ENCODE results near the gene C1QL2.

The C1QL2 gene

DNA sequence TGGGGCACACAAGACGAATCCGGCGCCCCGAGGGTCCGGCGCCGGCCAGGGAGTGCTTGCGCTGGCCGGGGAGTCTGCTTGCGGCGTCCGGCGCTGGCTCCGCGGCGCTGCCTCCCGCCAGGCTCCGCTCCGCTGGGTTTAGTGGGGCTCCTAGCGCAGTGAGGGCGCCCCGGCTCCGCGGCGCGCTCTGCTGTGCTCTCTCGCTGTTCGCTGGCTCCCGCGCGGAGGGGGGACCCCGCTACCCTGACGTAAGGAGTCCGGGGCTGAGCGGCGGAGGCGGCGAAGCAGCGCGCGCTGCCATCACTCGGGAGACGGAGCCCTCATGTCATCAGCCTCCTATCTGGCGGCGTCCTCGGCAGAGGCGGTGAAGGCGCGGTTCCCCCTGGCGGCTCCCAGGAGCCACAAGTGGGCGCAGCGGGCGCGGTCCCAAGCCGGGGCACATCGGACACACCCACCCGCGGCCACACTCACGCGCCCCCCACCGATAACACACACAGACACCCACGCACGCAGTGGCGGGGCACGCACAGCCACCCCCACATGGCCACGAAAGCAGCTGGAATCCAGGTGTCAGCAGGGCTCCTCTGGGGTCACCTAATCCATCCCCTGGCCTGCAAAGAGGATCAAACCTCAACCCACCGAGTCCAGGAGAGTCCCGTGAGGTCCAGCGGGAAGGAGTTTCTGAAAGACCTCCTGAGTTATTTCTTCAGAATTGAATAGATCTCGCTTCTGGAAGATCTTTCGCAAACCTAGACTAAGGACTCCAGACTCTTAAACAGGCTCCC, at the start of gene C1QL2:
Gene C1QL2, minus strand, starts transcription at position 189 of the 785 bp plus-strand sequence. CDS start 482 bp downstream, outside the sequence.
- DNase-seq, result no peak

DNA sequence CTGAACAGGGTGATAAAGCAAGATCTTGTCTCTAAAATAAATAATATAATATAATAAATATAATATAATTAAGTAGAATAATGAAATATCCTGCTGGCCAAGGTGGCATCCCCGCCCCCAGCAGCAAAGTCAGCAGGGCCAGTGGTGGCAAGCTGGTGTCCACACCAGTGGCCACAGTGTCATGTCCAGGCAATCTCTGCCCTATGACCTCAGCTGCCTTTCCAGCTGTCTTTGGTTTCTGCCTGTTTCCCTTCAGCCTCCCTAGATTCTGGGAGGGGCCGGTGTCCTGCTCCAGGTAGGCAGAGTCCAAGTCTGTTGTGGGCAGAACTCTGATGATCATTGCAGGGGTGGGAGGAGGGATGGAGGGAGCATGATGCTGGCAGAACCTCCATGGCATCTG, 48.9 kb upstream of the C1QL2 start:
- no peak for DNase-seq

DNA sequence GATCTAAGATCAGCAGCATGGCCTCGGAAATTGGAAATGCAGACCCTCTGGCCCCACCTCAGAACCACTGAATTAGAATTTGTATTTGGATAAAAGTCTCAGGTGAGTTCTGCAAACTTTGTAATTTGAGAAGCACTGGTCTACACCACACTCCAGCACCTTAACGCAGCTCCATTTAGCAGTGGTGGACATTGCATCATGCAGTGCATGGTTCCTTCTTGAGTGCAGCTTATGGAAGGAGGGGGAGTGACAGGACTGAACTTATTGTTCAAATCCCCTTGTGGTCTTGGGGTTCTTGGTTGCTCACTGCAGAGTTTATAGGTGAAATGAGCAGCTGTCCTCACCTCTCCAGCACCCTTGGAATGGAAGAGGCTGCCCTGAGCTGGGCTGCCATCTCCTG, 47.6 kb upstream of the C1QL2 start:
- no peak for DNase-seq

DNA sequence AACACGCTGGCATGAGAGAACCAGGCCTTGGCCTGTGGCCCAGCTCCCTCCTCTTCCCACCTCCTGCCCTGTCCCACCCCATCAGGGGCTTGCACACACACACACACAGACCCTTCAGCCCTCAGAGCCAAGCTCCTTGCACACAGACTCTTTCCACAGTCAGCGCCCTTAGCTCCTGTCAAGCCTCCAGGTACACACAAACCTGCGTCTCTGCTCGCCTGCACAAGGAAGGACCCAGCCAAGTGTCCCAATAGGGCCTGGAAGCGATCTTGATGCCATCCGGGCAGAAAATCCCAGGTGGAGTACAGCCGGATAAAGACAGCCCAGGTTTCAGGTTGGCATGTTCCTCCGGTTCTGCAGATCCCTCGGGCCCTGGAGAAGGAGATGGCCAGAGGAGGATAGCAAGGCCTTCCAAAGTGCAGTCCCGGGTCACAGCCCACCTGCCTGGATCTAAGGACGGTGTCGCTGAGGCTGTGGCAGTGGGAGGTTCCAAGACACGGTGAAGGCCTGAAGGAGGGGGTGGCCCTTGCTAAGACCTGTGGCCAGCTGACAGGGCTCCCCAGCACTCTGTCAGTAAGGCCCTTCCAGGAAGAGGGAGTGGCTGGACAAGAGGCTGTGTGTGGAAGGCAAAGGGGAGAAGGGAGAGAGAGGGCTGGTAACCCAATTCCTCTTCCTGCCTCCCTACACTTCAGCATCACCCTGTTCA, 46.6 kb upstream of the C1QL2 start:
- no peak for DNase-seq

DNA sequence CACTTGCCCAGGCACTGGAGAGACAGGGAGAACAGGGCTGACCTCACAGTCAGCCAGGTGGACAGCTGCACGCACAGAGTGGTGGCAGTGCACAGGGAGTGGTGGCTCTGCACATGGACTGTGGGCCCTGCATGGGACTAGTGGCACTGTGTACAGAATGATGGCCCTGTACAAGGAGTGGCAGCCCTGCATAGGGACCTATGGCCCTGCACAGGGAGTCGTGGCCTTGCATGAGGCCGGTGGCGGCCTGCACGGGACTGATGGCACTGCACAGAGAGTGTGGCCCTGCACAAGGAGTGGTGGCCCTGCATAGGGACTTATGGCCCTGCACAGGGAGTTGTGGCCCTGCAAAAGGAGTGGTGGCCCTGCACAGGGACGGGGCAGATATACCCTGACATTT, 46.0 kb upstream of the C1QL2 start:
- DNase-seq, result no peak

DNA sequence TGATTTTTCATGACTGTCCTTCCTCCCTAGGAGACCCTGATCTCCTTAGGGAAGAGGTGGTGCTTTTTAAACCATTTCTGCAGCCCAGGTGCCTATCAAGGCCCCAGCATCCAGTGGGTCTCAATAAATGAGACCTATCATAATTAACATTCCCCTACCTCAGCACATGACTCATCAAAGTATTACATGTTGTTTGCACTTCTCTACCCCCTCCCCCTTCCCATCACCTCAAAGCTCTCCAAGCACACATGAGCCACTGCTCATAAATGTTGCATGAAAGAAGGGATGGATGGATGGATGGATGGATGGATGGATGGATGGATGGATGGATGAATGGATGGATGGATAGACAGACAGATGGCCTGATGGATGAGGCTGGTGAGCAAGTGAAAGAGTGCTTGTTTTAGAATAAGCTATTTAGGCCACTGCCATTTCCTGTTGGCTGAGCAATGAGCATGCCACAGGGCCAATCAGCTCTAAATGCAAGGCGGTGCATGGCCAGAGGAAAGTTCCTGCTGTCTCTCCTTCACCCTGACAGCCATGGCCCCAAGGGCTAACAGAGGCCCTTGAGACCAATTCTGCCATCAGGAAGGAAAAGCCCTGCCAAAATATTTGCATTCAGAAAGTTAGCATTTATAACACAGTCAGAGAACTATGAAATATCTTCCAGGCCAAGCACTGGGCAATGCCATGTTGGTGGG, 44.2 kb upstream of the C1QL2 start:
- DNase-seq, result no peak

DNA sequence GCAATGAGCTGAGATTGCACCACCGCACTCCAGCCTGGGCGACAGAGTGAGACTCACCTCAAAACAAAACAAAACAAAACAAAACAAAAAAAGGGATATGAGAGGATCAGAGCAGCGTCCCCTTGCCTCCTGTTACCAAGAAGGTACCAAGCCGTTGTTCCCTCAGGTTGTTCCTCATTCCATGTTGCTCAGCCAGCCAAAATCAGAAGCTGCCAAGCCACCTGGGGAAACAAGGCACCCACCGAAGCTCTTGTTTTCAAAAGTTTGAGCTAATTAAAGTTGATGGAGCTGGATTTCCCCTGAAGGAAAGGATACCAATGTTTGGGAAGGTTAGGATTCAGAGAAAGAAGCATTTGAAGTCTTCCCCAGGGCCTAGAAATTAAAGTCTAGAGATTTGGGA, 43.3 kb upstream of the C1QL2 start:
- no peak for DNase-seq

DNA sequence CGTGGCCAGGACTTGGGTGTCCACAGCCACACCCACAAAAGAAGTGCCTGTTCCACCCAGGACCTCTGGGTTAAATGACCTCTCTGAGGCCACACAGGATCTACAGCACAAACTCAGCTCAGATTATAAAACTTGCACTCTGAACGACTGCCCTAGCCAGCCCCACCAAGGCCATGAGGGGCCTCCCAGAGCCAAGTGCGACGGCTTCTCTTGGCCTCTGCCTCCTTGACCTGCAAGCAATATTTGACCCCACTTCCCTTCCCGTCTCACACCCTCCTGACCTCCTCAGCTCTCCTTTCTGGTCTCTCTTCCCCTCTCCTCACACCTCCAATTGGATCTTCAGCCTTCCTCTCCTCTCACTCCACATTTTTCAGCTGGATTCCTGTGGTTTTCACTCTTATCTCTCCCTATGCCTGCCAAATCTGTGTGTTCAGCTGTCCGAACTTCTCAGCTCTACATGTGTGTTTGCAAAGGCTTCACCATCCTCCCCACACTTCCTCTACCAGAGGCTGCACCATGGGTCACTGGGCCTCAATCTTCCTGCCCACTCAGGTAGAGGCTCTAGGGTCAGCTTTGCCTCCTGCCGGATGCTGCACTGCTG, 39.8 kb upstream of the C1QL2 start:
- DNase-seq, result no peak

DNA sequence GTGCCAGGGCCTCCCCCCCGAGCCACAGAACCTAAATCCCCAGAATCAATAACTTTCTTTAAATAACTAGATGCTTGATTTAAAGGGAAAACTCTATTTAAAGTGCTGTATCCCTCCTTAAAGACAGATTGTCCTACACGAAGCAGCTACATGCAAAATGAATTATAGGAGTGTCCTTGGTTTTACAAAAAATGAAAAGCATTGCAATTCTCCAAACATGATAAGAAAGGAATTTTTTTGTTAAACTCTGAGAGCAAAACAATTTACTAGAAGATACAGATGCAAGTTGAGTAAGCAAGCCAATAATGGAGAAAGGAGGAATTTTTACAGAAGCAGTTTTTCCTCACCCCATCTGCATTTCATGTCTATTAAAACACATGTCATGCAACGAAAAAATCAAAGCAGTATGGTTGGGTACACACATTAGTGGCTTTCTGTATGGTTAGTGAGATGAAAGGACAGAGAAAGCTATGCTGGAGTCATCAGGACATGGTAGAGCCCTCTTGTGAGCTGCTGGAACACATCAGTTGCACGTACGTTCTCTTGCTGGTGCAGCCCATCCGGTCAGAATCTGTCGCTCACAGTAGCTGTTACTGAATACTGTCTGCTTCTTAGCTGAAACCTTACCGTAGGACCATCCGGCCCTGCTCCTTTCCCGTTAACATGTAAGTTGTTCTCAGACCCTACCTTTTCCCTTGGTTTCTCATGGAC, 39.1 kb upstream of the C1QL2 start:
- no peak for DNase-seq

DNA sequence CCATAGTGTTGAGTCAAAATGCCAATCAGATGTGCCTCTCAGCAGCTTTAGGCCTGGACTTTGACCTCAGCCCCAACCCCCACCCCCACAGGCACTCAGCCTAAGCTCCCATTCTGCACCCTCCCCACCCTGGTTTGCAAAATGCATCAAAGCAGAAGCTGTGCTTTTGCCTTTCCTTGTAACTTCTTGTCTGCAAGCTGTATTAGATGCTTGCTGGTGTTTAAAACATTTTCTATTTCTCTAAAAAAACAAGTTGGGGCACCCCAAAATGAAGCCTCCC, 38.5 kb upstream of the C1QL2 start:
- no peak for DNase-seq

DNA sequence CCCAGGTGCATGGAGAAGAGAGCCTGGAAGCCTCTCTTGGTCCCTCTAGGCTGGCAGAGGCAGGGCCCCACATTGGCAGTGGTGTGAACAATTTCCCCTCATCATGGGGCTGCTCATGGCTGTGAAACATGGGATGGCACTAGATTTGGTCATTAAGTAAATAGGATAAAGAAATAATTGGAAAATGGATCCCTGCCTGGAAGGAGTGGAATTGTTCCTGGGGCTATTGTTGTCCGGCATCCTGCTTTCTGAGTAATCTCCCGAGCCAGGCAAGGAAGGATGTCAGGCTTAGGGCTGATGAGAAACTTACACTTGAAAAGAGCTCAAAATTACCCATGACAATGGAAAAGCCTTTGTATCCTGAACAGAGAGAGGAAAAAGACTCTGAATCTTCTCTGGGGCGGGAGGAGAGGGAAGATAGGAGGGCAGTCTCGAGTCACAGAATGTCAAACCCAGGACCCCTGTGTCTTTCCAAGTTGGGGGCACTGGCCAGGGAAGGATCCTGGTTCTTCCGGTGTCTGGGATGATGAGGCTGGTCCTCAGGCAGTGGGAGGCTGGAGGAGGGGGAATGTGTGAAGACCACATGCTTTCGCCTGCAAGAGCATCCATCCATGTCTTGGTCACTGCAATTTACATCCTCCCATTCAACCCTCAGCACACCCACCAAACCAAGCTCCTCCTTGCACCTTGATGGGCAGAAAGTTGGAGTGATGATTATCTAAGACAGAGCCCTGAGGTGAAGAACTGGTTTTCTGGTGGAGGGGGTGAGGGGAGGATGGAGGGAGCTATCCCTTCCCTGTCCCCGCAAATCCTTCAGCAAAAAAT, 38.0 kb upstream of the C1QL2 start:
- no peak for DNase-seq

DNA sequence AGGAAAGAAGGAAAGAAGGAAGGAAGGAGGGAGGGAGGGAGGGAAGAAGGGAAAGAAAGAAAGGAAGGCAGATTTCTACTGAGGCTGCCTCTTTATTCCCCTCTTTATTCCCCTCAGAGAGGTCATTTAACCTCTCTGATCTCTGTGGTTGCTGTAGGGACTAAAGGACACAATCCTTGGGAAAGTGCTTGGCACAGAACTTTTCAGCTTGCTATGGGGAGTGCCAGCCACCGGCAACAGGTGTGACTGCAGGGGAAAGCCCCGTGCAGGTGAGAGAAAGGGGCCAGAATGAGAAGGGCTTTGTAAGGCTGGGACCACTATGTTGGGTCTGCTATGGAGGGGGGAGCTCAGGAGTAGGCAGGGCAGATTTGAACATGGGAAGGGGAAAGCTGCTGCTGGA, 37.3 kb upstream of the C1QL2 start:
- DNase-seq, result no peak

DNA sequence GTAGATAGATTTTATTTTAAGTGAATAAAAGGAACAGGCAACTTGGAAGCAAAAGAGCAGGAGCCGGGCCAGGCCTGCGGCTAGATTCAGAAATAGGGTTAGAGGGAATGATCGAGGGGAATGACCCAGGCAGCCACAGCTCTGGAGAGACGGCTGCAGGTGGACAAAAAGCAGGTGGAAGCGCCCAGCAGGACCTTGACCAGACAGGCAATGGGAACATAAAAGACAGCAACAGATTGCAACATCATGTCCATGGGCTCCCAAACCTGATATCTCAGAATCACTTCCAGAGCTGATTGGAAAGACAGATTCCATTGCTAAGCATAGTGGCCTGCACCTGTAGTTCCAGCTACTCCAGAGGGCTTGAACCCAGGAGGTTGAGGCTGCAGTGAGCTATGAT, 36.5 kb upstream of the C1QL2 start:
- no peak for DNase-seq

DNA sequence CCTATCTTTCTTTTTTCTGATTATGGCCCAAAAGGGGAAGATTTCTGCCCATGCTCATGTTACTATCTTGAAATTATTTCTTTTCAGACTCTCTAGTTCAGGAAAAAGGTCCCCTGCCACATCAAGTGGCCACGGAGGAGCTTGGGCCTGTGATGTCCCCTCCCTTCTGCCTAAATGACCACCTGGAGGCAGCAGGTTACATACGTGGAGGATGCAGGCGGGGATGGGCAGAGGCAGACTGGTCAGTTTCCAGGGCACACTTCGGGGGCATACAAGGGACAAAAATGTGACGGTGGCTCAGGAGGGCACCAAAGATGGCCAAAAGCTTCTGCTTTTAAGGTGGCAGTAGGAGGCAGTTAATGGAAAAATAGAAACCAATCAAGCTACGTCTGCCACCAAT, 34.3 kb upstream of the C1QL2 start:
- no peak for DNase-seq

DNA sequence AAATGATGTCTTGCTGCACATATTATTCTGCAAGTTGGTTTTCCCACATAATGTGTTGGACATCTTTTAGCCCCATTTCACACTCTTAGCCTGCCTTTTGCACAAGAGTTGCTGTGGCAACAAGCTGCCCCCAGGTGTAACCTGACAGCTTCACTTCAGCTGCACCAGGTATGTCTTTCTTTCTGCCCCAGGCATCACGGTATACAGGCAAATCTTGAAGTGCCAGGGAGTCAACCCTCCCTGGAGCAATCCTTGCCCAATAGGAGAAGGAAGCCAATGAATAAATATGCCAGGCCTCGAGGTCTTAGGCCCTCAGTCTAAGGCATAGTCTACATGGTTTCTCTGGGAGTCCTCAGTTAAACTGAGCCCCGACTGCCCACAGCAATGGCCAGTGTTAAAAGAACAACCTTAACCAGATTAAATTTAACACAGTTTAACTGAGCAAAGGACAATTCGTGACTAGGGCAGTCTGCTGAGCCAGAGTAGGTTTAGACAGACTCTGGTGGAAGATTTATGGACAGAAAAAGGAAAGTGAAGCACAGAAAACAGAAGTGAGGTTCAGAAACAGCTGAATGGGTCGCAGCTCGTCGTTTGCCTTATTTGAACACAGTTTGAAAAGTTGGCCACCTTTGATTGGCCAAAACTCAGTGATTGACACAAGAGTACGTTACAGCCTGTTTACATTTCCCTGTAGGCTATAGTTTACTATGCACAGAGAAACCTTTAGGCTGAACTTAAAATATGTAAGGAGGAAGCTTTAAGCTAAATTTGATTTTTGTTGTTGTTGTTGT, 32.0 kb upstream of the C1QL2 start:
- no peak for DNase-seq

DNA sequence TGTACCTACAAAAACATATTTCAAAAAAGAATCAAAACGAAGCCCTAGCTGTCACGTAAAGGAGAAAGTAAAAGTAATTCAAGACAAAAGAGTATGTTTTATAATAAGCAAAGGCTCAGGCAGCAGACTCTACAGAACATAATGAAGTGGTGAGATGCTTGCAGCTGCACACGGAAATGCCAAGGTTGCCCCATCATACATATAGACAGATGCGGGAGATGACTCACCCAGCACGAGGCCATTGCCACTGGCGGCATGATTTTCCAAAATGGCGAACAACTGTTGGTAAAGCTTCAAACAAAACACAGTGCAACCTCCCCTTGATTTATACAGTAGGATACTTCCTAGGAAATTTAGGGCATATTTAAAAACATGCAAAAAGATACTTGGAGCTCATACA, 26.0 kb upstream of the C1QL2 start:
- no peak for DNase-seq

DNA sequence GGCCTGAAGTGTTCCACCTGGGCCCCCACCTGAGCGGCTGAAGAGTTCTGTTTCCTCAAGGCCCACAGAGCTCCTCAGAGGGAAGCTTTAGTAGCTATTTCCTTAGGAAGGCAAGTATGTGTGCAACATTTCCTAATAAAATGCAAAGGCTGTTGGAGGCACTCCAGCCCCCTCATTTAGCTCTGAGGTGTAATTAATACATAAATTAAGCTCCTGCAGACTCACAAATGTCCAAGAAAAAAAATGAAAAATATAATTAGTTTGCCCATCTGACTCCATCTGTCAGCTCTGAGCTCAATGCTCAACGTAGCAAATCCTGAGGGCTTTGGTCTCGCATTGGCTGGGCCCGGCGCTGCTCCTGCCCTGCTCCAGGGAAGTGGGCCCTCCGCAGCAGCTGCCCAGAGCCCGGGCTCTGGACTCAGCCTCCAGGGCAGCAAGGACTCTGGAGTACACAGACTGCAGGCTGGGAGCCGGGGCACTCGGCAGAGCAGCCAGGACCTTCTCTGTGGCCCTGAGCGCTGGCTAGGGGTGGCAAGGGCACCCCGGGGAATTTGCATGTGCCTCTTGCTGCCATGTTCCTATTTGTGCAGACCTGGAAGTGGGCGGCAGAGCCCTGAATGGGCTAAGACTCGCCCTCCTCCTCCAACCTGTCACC, 23.4 kb upstream of the C1QL2 start:
- DNase-seq, result no peak

DNA sequence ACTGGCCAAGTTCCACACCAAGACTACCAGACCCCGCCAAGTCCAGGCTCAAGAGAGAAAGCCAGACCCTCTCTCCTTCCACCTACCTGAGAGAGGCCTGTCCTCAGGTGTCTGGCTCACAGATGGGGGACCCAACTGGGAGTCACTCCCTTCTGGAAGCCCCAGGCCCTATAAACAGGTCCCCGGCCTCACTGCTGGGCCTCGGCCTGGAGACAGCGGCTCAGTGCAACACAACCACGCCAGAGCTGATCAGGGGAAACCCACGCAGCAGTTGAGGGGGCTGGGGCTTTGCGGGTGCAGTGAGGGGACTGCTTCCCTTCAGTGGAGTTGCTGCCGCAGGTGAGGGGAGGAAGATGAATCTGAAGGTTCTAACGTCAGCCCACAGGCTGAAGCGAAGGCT, 22.8 kb upstream of the C1QL2 start:
- DNase-seq, result no peak

DNA sequence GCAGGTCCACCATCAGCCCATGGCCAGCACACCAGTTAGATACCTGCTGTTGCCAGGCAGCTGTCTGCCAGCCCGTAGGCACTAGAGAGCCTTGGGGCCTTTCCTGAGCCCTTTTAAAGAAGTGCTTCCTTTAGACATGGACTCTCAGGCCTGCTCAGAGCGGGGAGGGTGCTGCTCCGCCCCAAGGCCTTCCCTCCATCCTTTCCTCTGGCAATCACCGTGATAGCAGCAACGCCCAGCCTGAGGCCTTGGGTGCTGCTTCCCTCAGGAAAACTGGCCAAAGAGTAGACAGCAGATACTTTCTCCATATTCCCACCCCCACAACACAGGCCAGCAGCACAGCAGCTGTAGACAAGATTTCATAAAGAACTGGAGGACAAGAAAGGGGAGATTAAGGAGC, 22.3 kb upstream of the C1QL2 start:
- DNase-seq, result no peak

DNA sequence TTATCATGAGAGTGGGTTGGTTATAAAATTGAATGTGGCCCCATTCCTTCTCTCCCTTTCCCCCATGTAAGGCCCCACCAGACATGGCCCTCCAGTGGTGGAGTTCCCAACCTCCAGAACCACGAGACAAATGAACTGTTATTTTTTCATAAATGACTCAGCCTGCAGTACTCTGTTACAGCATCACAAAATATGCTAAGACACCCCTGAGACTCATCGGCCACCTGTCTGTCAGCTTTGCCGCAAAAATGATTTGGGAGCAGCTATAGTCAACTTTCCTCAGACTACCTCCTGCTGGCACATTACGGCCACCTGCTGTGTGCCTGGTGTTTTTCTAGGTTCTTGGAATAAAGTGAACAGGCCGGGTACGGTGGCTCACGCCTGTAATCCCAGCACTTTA, 21.4 kb upstream of the C1QL2 start:
- DNase-seq, result no peak

DNA sequence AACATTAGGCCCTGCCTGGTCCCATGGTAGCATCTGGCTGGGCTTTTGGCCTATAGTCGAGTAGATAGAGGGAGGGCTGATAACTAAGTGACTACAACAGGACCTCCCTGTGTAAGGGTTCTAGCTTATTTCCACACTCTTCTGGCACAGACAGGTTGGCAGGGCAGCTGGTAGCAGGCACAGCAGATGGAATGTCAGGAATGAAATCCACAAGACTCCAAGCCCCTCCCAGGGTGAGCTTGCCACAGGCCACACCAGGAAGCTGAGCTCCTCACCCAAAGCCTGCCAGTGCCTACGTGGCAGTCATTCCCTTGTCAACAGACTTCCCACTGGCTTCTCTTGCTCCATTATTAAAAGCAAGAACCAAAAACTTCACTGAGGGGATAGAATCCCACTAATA, 20.7 kb upstream of the C1QL2 start:
- no peak for DNase-seq
